H1 (cell line): ENCODE results near the gene ISG20L2. TPM values are rescaled to one million over a fixed set of nuclear protein-coding genes. Genes with fewer than 3 reads are reported as not detected.

Experiments
- CEBPB ChIP-seq: IDR thresholded peaks from 2 replicates; pipeline ENCODE4 v1.6.1; 2012; ENCODE audit warnings: low read depth, low read length
- KDM5A ChIP-seq: fragments of 200-600 bp; IDR thresholded peaks from 2 replicates; pipeline ENCODE4 v1.7.1; 2012; ENCODE audit warnings: mild to moderate bottlenecking, low read length, inconsistent platforms, mixed read lengths
- POLR2A ChIP-seq, 2 experiments: IDR thresholded peaks; 1 replicate in 1 of 2; 2 replicates in 1 of 2; pipeline ENCODE4 v1.6.1; 2011; ENCODE audit warnings: low read depth in 2 of 2, low read length in 2 of 2, mild to moderate bottlenecking in 2 of 2; ENCODE audit errors: control extremely low read depth in 1 of 2
- TAF1 ChIP-seq: IDR thresholded peaks from 2 replicates; pipeline ENCODE4 v1.6.1; 2011; ENCODE audit warnings: mild to moderate bottlenecking, low read depth, low read length
- polyA plus RNA-seq, 7 experiments: library from polyadenylated mRNA; depleted of rRNA in 3 of 7; stranded (reverse) in 5 of 7; unstranded in 2 of 7; fragments of >200 nt in 5 of 7; fragments of 200-250 nt in 2 of 7; gene quantifications; 1 replicate in 5 of 7; 2 replicates in 1 of 7; 4 replicates in 1 of 7; pipeline versions ENCODE4 v1.2.1 to v1.2.3, GENCODE V29; 2011 to 2013; ENCODE audit warnings: missing spikeins in 2 of 7, mixed read lengths in 2 of 7
- total RNA-seq: library from RNA; stranded (reverse); fragmentation: NEBNext Ultra II Directional; extraction: Animal tissue kit (Norgen Biotek cat#: 25700); gene quantifications from 2 replicates; pipeline ENCODE4 v1.2.1, GENCODE V29; 2021
- TF ChIP-seq, protein P1 (sequence below): IDR thresholded peaks from 2 replicates; pipeline ENCODE4 v1.6.1; 2012; ENCODE audit warnings: inconsistent platforms
- TF ChIP-seq, protein P2 (sequence below): fragments of 300-600 bp; sonication (generic); IDR thresholded peaks from 2 replicates; pipeline ENCODE4 v1.7.1; 2012; ENCODE audit warnings: low read length, moderate library complexity, mild to moderate bottlenecking, inconsistent platforms; ENCODE audit not compliant: insufficient replicate concordance

ISG20L2 gene
- total and polyA plus RNA-seq, 2 of the 8 experiments (the other 6 are each of a cell fraction or from before 2014, with no cell fraction given), result 47.5 to 53.0 TPM

DNA sequence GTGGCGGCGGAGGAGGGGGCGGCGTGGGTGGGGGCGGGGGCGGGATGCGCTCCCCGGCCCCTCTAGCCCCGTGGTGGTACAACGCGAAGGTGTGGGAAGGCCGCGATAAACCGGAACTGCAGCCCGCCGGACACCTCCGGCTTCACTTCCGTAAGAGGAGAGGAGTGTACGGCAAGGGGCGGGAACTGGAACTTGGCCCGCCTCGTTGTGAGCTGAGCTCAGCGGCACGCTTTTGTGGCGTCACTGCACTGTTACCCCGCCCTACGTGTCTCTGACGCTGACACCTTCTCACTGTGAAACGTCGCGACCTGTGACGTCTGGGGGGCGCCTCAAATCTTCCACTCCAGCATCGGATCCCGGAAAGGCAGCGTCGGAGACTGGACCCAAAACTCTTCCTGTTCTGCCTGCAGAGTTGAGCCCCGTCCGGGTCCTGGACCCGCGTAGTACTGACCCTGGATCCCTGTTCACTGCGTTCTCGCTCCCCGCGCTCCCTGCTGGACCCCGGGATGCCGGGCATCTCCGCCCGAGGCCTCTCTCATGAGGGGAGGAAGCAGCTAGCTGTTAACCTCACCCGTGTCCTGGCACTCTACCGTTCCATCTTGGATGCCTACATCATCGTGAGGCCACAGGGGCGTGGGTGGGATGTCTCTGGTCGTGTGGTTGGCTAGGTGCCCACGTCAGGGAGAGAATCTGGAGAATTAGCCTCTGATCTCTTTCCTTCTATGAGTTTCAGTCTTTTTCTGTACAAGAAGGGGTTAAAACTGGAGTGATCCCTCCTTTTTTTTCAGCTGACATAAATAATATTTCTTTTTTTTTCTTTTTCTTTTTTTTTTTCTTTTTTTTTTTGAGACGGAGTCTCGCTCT lies at the start of gene ISG20L2 (continued):
- TF ChIP-seq, protein P1, sequence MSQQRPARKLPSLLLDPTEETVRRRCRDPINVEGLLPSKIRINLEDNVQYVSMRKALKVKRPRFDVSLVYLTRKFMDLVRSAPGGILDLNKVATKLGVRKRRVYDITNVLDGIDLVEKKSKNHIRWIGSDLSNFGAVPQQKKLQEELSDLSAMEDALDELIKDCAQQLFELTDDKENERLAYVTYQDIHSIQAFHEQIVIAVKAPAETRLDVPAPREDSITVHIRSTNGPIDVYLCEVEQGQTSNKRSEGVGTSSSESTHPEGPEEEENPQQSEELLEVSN, result peak; percentile 20
- TF ChIP-seq POLR2A (IDR thresholded peaks at IDR 0.05; ENCODE audit: control extremely low read depth in 1 of 2, low read depth in 2 of 2, low read length in 2 of 2), result peak; percentile 91 to 92
- TF ChIP-seq, protein P2, sequence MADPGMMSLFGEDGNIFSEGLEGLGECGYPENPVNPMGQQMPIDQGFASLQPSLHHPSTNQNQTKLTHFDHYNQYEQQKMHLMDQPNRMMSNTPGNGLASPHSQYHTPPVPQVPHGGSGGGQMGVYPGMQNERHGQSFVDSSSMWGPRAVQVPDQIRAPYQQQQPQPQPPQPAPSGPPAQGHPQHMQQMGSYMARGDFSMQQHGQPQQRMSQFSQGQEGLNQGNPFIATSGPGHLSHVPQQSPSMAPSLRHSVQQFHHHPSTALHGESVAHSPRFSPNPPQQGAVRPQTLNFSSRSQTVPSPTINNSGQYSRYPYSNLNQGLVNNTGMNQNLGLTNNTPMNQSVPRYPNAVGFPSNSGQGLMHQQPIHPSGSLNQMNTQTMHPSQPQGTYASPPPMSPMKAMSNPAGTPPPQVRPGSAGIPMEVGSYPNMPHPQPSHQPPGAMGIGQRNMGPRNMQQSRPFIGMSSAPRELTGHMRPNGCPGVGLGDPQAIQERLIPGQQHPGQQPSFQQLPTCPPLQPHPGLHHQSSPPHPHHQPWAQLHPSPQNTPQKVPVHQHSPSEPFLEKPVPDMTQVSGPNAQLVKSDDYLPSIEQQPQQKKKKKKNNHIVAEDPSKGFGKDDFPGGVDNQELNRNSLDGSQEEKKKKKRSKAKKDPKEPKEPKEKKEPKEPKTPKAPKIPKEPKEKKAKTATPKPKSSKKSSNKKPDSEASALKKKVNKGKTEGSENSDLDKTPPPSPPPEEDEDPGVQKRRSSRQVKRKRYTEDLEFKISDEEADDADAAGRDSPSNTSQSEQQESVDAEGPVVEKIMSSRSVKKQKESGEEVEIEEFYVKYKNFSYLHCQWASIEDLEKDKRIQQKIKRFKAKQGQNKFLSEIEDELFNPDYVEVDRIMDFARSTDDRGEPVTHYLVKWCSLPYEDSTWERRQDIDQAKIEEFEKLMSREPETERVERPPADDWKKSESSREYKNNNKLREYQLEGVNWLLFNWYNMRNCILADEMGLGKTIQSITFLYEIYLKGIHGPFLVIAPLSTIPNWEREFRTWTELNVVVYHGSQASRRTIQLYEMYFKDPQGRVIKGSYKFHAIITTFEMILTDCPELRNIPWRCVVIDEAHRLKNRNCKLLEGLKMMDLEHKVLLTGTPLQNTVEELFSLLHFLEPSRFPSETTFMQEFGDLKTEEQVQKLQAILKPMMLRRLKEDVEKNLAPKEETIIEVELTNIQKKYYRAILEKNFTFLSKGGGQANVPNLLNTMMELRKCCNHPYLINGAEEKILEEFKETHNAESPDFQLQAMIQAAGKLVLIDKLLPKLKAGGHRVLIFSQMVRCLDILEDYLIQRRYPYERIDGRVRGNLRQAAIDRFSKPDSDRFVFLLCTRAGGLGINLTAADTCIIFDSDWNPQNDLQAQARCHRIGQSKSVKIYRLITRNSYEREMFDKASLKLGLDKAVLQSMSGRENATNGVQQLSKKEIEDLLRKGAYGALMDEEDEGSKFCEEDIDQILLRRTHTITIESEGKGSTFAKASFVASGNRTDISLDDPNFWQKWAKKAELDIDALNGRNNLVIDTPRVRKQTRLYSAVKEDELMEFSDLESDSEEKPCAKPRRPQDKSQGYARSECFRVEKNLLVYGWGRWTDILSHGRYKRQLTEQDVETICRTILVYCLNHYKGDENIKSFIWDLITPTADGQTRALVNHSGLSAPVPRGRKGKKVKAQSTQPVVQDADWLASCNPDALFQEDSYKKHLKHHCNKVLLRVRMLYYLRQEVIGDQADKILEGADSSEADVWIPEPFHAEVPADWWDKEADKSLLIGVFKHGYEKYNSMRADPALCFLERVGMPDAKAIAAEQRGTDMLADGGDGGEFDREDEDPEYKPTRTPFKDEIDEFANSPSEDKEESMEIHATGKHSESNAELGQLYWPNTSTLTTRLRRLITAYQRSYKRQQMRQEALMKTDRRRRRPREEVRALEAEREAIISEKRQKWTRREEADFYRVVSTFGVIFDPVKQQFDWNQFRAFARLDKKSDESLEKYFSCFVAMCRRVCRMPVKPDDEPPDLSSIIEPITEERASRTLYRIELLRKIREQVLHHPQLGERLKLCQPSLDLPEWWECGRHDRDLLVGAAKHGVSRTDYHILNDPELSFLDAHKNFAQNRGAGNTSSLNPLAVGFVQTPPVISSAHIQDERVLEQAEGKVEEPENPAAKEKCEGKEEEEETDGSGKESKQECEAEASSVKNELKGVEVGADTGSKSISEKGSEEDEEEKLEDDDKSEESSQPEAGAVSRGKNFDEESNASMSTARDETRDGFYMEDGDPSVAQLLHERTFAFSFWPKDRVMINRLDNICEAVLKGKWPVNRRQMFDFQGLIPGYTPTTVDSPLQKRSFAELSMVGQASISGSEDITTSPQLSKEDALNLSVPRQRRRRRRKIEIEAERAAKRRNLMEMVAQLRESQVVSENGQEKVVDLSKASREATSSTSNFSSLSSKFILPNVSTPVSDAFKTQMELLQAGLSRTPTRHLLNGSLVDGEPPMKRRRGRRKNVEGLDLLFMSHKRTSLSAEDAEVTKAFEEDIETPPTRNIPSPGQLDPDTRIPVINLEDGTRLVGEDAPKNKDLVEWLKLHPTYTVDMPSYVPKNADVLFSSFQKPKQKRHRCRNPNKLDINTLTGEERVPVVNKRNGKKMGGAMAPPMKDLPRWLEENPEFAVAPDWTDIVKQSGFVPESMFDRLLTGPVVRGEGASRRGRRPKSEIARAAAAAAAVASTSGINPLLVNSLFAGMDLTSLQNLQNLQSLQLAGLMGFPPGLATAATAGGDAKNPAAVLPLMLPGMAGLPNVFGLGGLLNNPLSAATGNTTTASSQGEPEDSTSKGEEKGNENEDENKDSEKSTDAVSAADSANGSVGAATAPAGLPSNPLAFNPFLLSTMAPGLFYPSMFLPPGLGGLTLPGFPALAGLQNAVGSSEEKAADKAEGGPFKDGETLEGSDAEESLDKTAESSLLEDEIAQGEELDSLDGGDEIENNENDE, result no peak
- peak; percentile 82 for TF ChIP-seq TAF1
- TF ChIP-seq KDM5A, result peak; percentile 58; the same call in 1 of the 2 replicates
- TF ChIP-seq CEBPB, result 0 out of 2 replicates have a peak, but pooled peaks have one; percentile 8
